ACC112 (cell line): ENCODE measurements around the gene TOGARAM2.

Source experiments
- H2AFZ ChIP-seq: fragments of 200-600 bp; sonication (generic); one replicate; pipeline ENCODE4 v1.6.0; 2017; ENCODE audit warnings: antibody characterized with exemption, low read length; ENCODE audit not compliant: unreplicated experiment
- H3K27ac ChIP-seq: fragments of 200-600 bp; sonication (generic); 2 replicates; pipeline ENCODE4 v1.5.1; 2014; ENCODE audit warnings: low read depth, mild to moderate bottlenecking, antibody characterized with exemption, low read length, moderate library complexity
- H3K27me3 ChIP-seq: fragments of 200-600 bp; sonication (generic); 2 replicates; pipeline ENCODE4 v1.6.1; 2014; ENCODE audit warnings: mild to moderate bottlenecking, antibody characterized with exemption, low read length, moderate library complexity, mixed read lengths; ENCODE audit not compliant: insufficient read depth
- H3K36me3 ChIP-seq: fragments of 200-600 bp; sonication (generic); 2 replicates; pipeline ENCODE4 v1.6.1; 2016; ENCODE audit warnings: mild to moderate bottlenecking, antibody characterized with exemption, low read length, moderate library complexity, mixed read lengths; ENCODE audit not compliant: insufficient read depth
- H3K4me1 ChIP-seq: fragments of 200-600 bp; sonication (generic); one replicate; pipeline ENCODE4 v1.6.1; 2016; ENCODE audit warnings: low read length, mixed read lengths; ENCODE audit not compliant: insufficient read depth, unreplicated experiment, control insufficient read depth
- H3K4me3 ChIP-seq: fragments of 200-600 bp; sonication (generic); 2 replicates; pipeline ENCODE4 v1.5.1; 2014; ENCODE audit warnings: mild to moderate bottlenecking, low read depth, low read length
- H3K79me2 ChIP-seq: fragments of 200-600 bp; sonication (generic); one replicate; pipeline ENCODE4 v1.6.0; 2016; ENCODE audit warnings: low read length; ENCODE audit not compliant: control insufficient read depth, unreplicated experiment, insufficient read depth

Gene TOGARAM2

DNA sequence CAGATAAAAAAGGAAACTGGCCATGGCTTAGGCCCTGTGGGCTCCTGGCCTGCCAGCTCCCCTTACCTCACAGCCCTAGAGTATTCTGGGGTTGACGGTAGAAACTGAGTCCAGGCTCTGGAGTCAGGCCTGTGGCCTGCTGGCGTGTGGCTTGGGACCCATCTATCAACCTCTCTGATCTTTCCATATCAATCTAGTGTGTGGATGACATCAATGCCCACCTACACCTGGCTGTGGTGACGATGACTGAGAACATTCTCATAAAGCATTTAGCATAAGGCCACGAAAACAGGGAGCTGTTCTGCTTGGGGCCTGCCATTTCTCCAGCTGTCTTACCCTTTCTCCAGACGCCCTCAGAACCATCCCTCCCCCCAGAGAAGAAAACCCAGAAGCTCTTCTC is 75.4 kb downstream of the TOGARAM2 start:
- Histone ChIP-seq H2AFZ (no peak overlapping the region), H3K4me3 (no peak overlapping the region), H3K79me2 (no peaks in the 10 kb centered on the region), H3K27me3 (no peaks in the 10 kb centered on the region), H3K36me3 (no peaks in the 10 kb centered on the region), H3K27ac (no peak overlapping the region), H3K4me1 (peaks cover 6% of the 10 kb centered on the region)

DNA sequence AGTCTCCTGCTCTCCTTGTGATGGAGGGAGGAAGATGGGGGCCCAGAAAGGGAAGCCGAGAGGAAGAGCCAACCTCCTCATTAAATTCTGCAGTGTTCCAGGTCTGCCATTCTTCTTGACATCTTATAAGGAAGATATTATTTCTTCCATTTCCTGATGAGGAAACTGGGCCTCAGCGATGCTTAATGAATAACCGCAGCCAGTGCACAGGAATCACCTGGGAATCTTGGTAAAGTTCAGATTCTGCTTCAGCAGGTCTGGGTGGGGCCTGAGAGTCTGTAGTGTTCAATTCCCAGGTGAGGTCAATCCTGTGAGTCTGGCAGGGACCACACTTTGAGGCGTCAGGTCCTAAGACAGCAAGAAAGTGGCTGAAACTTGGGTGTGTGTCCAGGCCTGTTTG is 75.9 kb downstream of the TOGARAM2 start:
- H3K79me2 ChIP-seq = no peaks in the 10 kb centered on the region
- H2AFZ ChIP-seq = no peak overlapping the region
- no peaks in the 10 kb centered on the region for H3K27me3 ChIP-seq
- no peak overlapping the region for H3K27ac ChIP-seq
- no peak overlapping the region for H3K4me3 ChIP-seq
- H3K36me3 ChIP-seq = no peaks in the 10 kb centered on the region
- H3K4me1 ChIP-seq = peaks cover 6% of the 10 kb centered on the region

DNA sequence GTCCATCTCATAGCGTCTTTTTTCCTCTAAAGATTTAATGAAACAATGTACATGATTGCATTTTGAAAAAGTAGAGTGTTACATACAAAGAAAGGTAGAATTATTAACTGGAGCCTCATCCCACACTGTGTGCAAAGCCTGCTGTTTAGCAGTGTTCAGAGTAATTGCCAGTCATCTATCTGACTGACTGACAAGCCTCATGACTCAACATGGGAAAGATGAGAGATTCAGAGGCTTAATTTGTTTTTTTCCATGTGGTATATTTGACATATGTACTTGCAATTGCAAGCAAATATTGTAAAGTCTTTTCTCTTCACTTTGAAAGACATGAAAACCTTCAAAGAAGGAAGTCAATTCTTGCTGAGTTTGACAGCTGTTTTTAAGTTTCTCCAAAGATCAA is 78.5 kb downstream of the TOGARAM2 start:
- H3K27me3 ChIP-seq = no peaks in the 10 kb centered on the region

DNA sequence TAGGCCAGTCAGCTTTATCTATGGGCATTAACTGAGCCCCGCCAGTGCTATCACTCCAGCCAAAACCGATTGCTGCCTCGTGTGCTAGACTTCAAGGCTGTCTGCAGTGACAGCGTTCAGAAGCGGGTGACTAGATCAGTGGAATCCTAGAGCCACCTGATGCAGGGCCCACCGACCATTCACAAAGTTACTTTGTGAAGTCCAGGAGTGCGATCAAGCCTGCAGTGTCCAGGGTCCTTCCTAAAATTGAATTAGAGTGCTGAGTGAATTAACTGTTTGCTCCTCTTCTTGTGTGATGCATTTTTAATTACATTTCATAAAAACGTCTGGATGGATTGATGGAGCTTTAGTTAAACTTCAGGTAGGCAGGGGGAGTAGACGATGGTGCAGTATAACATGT is 79.3 kb downstream of the TOGARAM2 start:
- H3K36me3 ChIP-seq = no peaks in the 10 kb centered on the region
- H3K79me2 ChIP-seq = no peaks in the 10 kb centered on the region
- H3K4me3 ChIP-seq = no peak overlapping the region
- peaks cover 15% of the 10 kb centered on the region for H3K4me1 ChIP-seq
- H3K27me3 ChIP-seq = no peaks in the 10 kb centered on the region
- no peak overlapping the region for H3K27ac ChIP-seq
- H2AFZ ChIP-seq = no peak overlapping the region

More for the DNA sequence above, 78.5 kb downstream of the TOGARAM2 start:
- Histone ChIP-seq H2AFZ (no peak overlapping the region), H3K79me2 (no peaks in the 10 kb centered on the region), H3K4me1 (peaks cover 15% of the 10 kb centered on the region), H3K27ac (no peak overlapping the region), H3K4me3 (no peak overlapping the region), H3K36me3 (no peaks in the 10 kb centered on the region)

DNA sequence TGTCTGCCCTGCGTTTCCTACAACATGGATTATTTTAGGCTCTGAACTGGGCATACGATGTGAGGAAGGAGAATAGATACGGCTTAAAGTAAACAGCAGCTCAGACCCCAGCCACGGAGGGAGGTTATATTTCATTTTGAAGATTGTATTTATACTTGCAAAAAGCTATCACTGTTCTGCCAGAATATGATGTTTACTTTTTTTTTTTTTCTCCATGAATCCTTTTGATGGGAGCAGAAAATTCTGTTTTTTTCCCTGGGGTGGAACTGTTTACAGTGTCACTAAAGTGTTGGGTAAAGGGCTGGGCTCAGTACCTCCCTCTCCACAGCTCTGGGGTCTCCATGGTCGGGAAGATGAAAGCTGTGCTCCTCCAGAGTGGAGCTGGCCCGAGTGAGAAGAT is 80.1 kb downstream of the TOGARAM2 start:
- no peaks in the 10 kb centered on the region for H3K36me3 ChIP-seq
- no peak overlapping the region for H3K27ac ChIP-seq
- H3K79me2 ChIP-seq = no peaks in the 10 kb centered on the region
- no peaks in the 10 kb centered on the region for H3K27me3 ChIP-seq
- H3K4me1 ChIP-seq = peaks cover 16% of the 10 kb centered on the region
- H2AFZ ChIP-seq = no peak overlapping the region
- H3K4me3 ChIP-seq = no peak overlapping the region

DNA sequence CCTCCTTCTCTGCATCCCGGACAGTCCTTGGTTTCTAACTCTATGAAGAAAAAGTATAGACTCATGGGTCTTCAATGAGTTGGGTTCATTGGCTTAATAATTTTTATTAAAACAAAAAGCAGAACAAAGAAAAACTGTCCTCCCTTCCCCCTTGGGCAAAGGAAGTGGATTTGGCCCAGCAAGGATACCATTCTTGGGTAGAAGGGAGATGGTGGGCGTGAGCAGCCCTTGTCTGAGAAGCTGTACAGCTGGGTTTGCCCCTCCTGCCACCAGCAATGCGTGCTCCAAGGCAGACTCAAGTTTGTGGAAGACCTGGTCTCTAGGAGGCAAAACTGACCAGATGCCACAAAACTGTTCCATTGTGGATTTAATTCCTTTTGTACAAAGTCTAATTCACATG is 80.5 kb downstream of the TOGARAM2 start:
- Histone ChIP-seq H3K4me1 (peaks cover 19% of the 10 kb centered on the region), H3K27me3 (no peaks in the 10 kb centered on the region)

DNA sequence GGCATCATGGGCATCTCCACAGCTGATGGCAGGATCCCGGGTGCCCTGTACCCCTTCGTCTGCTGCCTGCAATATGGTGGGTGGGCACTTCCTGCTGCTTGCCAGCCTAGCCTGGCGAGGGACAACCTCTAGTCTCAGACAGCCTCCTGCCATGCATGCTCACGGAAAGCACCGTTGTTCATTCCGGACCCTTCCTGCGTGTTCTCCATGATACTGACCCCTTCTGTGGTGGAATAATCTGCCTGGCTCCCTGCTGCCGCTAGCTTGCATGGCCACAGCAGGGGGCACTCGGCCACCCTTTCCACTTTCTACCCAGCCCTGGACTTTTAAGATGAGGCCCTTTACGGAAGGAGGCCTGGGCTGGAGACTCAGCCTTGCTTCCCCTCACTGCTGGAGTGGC is 81.3 kb downstream of the TOGARAM2 start:
- Histone ChIP-seq H2AFZ (no peak overlapping the region), H3K27ac (no peak overlapping the region), H3K4me3 (no peak overlapping the region), H3K27me3 (no peaks in the 10 kb centered on the region), H3K36me3 (no peaks in the 10 kb centered on the region), H3K4me1 (peaks cover 19% of the 10 kb centered on the region), H3K79me2 (no peaks in the 10 kb centered on the region)

More for the DNA sequence above, 80.5 kb downstream of the TOGARAM2 start:
- Histone ChIP-seq H3K79me2 (no peaks in the 10 kb centered on the region), H3K36me3 (no peaks in the 10 kb centered on the region), H3K4me3 (no peak overlapping the region), H2AFZ (no peak overlapping the region), H3K27ac (no peak overlapping the region)

DNA sequence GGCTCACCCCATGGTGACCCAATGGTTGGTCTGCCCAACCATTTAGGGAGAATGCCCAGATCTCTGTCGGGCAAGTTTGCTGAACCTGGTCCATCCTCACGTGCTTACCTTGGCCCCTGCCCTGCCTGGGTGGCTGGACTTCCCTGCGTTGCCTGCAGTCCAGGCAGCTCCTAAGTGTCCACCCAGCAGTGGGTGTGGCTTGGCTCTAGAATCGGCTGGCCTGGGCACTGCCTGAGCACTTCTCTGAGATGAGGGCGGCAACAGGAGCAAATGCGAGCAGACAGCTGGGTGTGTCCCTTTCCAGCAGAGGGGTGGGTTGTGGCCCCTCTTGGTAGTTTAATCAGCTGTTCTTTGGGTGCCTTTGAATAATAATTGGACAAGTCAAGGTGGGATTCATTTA is 82.0 kb downstream of the TOGARAM2 start:
- H3K36me3 ChIP-seq = no peaks in the 10 kb centered on the region
- H3K27me3 ChIP-seq = no peaks in the 10 kb centered on the region
- peaks cover 19% of the 10 kb centered on the region for H3K4me1 ChIP-seq
- H3K4me3 ChIP-seq = peak overlapping the region; percentile 69; the same call in 1 of the 2 replicates
- H2AFZ ChIP-seq = no peak overlapping the region
- no peaks in the 10 kb centered on the region for H3K79me2 ChIP-seq
- H3K27ac ChIP-seq = no peak overlapping the region

DNA sequence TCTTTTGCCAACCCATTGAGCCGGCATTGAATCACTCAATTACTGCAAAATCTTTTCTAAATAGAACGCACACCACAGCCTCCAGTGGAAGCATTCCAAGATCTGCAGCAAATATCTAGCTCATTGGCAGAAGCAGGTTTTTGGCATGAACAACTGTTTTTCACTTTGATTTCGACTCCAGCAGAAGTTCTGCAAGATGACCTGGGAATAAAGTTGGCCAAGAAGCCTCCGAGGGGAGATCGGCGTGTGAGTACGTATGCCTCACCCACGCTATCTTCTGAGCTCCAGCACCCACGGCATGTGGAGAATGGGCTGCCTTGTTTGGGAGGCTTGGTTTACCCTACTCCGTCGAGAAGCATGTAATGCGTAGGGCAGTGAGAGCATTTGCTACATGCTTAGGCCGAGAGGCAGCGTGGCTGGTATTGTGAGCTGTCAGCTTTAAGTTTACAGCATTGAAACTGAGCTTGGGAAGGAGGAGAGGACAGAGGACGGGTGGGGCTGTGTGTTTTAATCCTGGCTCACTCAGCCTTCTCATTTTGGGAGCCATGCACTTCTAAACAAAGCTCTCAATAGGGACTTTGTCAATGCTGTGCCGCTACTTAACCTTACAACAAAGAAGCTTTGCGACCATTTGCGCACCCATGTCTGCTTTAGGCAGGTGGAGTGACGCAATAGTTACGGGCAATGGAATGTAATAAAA is 82.7 kb downstream of the TOGARAM2 start:
- no peaks in the 10 kb centered on the region for H3K27me3 ChIP-seq
- peak overlapping the region; percentile 69 for H3K4me3 ChIP-seq
- H3K4me1 ChIP-seq = peaks cover 19% of the 10 kb centered on the region
- H3K36me3 ChIP-seq = no peaks in the 10 kb centered on the region
- no peaks in the 10 kb centered on the region for H3K79me2 ChIP-seq
- H3K27ac ChIP-seq = no peak overlapping the region
- H2AFZ ChIP-seq = peak overlapping the region; percentile 98

DNA sequence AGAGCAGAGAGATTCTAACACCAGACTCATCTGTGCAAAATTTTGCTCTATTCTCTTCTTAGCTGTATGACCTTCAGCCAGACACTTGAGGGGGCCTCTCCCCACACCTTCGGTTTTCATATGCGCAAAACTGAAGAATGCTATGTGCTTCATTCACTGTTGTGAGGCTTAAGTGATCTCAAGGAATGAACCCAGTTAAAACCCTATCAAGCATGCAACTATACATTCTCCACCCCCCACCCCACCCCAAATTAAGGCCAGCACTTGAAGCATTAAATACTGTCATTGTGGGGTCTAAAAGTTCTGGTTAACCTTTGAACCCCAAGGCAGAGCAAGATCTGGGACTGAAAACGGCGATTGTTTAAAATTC is 83.2 kb downstream of the TOGARAM2 start:
- Histone ChIP-seq H3K4me1 (peaks cover 19% of the 10 kb centered on the region), H3K4me3 (no peak overlapping the region), H2AFZ (no peak overlapping the region), H3K27me3 (no peaks in the 10 kb centered on the region), H3K79me2 (no peaks in the 10 kb centered on the region), H3K36me3 (no peaks in the 10 kb centered on the region), H3K27ac (no peak overlapping the region)

DNA sequence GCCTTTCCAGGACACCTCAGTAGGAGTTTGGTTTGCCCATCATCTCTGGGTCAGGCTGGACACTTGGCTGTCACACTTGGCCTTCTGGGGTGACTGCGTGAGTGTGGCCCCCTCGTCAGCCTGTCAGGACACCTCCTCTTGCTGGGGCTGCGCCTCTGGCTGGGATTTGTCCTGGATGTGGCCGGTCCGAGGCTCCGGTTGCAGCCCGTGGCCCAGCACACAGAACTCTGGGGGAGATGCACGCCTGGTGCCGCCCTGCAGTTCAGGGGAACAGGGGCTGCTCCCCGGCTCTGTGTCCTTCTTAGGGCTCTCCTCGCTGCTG is 83.6 kb downstream of the TOGARAM2 start:
- Histone ChIP-seq H3K4me3 (no peak overlapping the region), H2AFZ (no peak overlapping the region), H3K4me1 (peaks cover 19% of the 10 kb centered on the region), H3K36me3 (no peaks in the 10 kb centered on the region), H3K79me2 (no peaks in the 10 kb centered on the region), H3K27me3 (no peaks in the 10 kb centered on the region), H3K27ac (no peak overlapping the region)
